Panc1 (cell line): ENCODE data around the gene NPPC. TPM values are rescaled to one million over a fixed set of nuclear protein-coding genes. Genes with fewer than 3 reads are reported as not detected.

ENCODE experiments used
- ATAC-seq: fragments of 200-7000 bp; cut with Tn5 transposase; 2 replicates; pipeline ENCODE4 v1.9.1; 2020; ENCODE audit warnings: mild to moderate bottlenecking, moderate library complexity
- BruUV-seq: library from RNA; stranded (reverse); fragments of 400-500 nt; replicated peaks from 2 replicates; lab custom pipeline; 2021; lab: Mats Ljungman, UMichigan
- CTCF ChIA-PET: fragments of 300-600 bp; sonication (Branson Sonifier 250); formaldehyde crosslinking; loops from one replicate; lab custom pipeline; 2022; ENCODE audit warnings: antibody characterized with exemption; lab: Charles Lee
- POLR2A ChIA-PET: fragments of 300-600 bp; sonication (Branson Sonifier 250); formaldehyde crosslinking; loops from one replicate; lab custom pipeline; 2022; ENCODE audit warnings: antibody characterized with exemption; lab: Charles Lee
- DNase-seq: peaks from one replicate; pipeline ENCODE4 v3.0.0-alpha.2; 2010; ENCODE audit warnings: low read depth, low spot score
- H3K27ac ChIP-seq: 2 replicates; pipeline ENCODE4 v1.5.1; 2011; ENCODE audit warnings: mild to moderate bottlenecking, low read length, inconsistent platforms
- H3K27me3 ChIP-seq: fragments of 200-500 bp; sonication (Bioruptor generic); 2 replicates; pipeline ENCODE4 v1.6.0; 2014; ENCODE audit warnings: low read length, inconsistent platforms; ENCODE audit not compliant: control insufficient read depth, insufficient read depth
- H3K36me3 ChIP-seq: fragments of 200-500 bp; sonication (Bioruptor generic); 2 replicates; pipeline ENCODE4 v1.5.1; 2014; ENCODE audit warnings: inconsistent platforms, mild to moderate bottlenecking, low read length, moderate library complexity; ENCODE audit not compliant: control insufficient read depth, insufficient read depth
- H3K4me1 ChIP-seq: 2 replicates; pipeline ENCODE4 v1.5.1; 2011; ENCODE audit warnings: inconsistent platforms, mild to moderate bottlenecking, low read length, moderate library complexity; ENCODE audit not compliant: control insufficient read depth, insufficient read depth
- H3K4me3 ChIP-seq, 2 experiments: 2 replicates each; pipeline ENCODE4 v1.5.1; 2011 to 2012; ENCODE audit warnings: low read depth in 2 of 2, low read length in 2 of 2, mild to moderate bottlenecking in 2 of 2, inconsistent platforms in 1 of 2, moderate library complexity in 1 of 2
- H3K9me3 ChIP-seq: fragments of 200-500 bp; sonication (Bioruptor generic); 2 replicates; pipeline ENCODE4 v1.5.1; 2014; ENCODE audit warnings: low read depth, mild to moderate bottlenecking, inconsistent platforms, low read length, moderate library complexity; ENCODE audit not compliant: control insufficient read depth, insufficient read depth
- POLR2AphosphoS5 ChIP-seq: IDR thresholded peaks from 2 replicates; pipeline ENCODE4 v1.6.1; 2012; ENCODE audit warnings: mild to moderate bottlenecking, low read depth, low read length, moderate library complexity
- SIN3A ChIP-seq: IDR thresholded peaks from 2 replicates; pipeline ENCODE4 v1.6.1; 2012; ENCODE audit warnings: low read depth, mild to moderate bottlenecking, low read length, moderate library complexity, borderline replicate concordance; ENCODE audit not compliant: insufficient read depth
- TCF7L2 ChIP-seq: IDR thresholded peaks from 2 replicates; pipeline ENCODE4 v1.6.1; 2011; ENCODE audit warnings: mild to moderate bottlenecking, low read depth, low read length, inconsistent platforms
- in situ Hi-C: cut with HindIII; loops from 2 replicates; pipeline ENCODE4 v1.10.0; 2016; ENCODE audit warnings: low sequenced_read_pairs, low pct_unique_long_range_greater_than_20kb
- intact Hi-C: fragments of 100-400 bp; cut with micrococcal nuclease; formaldehyde crosslinking; loops from one replicate; pipeline ENCODE4 v1.10.0; 2022; ENCODE audit not compliant: unreplicated experiment
- total RNA-seq: library from RNA; stranded (reverse); gene quantifications from one replicate; pipeline ENCODE4 v1.2.1, GENCODE V29; 2021; ENCODE audit not compliant: unreplicated experiment
- TF ChIP-seq, protein P1 (sequence below): fragments of 450-650 bp; IDR thresholded peaks from 2 replicates; pipeline ENCODE4 v1.5.1; 2017; ENCODE audit warnings: mild to moderate bottlenecking
- TF ChIP-seq, protein P2 (sequence below), 2 experiments: IDR thresholded peaks; 2 replicates each; pipeline ENCODE4 v1.6.1; 2011 to 2012; ENCODE audit warnings: low read depth in 2 of 2, control low read depth in 1 of 2, low read length in 1 of 2, mild to moderate bottlenecking in 1 of 2, moderate library complexity in 1 of 2; ENCODE audit not compliant: insufficient read depth in 1 of 2

Gene NPPC
- total RNA-seq, 1 experiment from 2014 or later = 1.1 TPM

DNA sequence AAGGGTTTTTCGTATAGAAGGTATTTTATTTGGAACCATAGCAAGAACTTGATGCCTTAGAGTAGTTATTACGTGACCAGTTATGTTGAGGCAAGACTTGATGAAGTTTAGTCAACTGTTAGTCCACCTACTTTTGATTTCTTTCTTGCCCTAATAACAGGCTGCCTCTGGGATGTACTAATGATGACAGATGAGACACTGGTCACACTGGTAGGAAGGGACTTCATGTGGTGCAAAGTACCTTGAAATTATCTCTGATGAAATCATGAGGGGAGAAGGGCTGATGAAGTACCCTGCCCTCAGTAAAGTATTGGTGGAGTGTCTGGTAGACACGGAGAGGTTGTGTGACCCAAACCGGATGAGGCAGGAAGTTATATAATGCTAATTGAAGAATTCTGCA lies 40.7 kb upstream of the NPPC start:
- ATAC-seq (no peak), DNase-seq (no peak)
- Histone ChIP-seq H3K36me3 (no peaks in the 10 kb centered on the region), H3K27me3 (no peaks in the 10 kb centered on the region), H3K4me3 (no peak overlapping the region), H3K27ac (no peak overlapping the region), H3K9me3 (no peaks in the 10 kb centered on the region), H3K4me1 (no peaks in the 10 kb centered on the region)
- BruUV-seq = no TSS peak
- no peak for TF ChIP-seq POLR2AphosphoS5
- intact Hi-C loops (no loop called here), in situ Hi-C loops (no loop called here)
- POLR2A ChIA-PET = no interaction called here
- CTCF ChIA-PET = no interaction called here

- CTCF ChIA-PET = no interaction called here
- intact Hi-C loops = no loop called here
- TF ChIP-seq, protein P1, sequence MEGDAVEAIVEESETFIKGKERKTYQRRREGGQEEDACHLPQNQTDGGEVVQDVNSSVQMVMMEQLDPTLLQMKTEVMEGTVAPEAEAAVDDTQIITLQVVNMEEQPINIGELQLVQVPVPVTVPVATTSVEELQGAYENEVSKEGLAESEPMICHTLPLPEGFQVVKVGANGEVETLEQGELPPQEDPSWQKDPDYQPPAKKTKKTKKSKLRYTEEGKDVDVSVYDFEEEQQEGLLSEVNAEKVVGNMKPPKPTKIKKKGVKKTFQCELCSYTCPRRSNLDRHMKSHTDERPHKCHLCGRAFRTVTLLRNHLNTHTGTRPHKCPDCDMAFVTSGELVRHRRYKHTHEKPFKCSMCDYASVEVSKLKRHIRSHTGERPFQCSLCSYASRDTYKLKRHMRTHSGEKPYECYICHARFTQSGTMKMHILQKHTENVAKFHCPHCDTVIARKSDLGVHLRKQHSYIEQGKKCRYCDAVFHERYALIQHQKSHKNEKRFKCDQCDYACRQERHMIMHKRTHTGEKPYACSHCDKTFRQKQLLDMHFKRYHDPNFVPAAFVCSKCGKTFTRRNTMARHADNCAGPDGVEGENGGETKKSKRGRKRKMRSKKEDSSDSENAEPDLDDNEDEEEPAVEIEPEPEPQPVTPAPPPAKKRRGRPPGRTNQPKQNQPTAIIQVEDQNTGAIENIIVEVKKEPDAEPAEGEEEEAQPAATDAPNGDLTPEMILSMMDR = no peak
- TF ChIP-seq POLR2AphosphoS5 = no peak
- POLR2A ChIA-PET = no interaction called here
- no peaks in the 10 kb centered on the region for H3K27me3 ChIP-seq
- H3K27ac ChIP-seq = no peak overlapping the region
- H3K9me3 ChIP-seq = no peaks in the 10 kb centered on the region
- no peak overlapping the region for H3K4me3 ChIP-seq
- H3K4me1 ChIP-seq = peaks cover 4% of the 10 kb centered on the region; the same call in 1 of the 2 replicates
- in situ Hi-C loops = no loop called here
- BruUV-seq = no TSS peak
- no peak for ATAC-seq
- no peak for DNase-seq
- H3K36me3 ChIP-seq = no peaks in the 10 kb centered on the region
Measured at GRCh38 chr2:231965102-231965501, 38.9 kb upstream of the NPPC start.

GRCh38 chr2:231961349-231962166 lies 35.4 kb upstream of the NPPC start, which contains the start of gene DIS3L2:
TSS of gene DIS3L2 (plus strand) at chr2:231961713. CDS start at chr2:232014928, 53,215 bp downstream.
- BruUV-seq = no TSS peak
- H3K27ac ChIP-seq = peak within 1 kb of the TSS; percentile 92
- CTCF ChIA-PET = no interaction called here
- POLR2A ChIA-PET = interaction anchor here (0.6 kb wide), 3 partner anchors 29 to 577 kb away, joined by 4 to 19 read pairs (median 11); no protein-coding TSS in a partner anchor
- H3K9me3 ChIP-seq = no peaks in the 10 kb centered on the region
- no peak for DNase-seq
- TF ChIP-seq TCF7L2 (peak; percentile 64; the same call in 1 of the 2 replicates), POLR2AphosphoS5 (peak; percentile 85), SIN3A (peak; percentile 86; the same call in 1 of the 2 replicates)
- TF ChIP-seq, protein P1 = no peak
- TF ChIP-seq, protein P2, sequence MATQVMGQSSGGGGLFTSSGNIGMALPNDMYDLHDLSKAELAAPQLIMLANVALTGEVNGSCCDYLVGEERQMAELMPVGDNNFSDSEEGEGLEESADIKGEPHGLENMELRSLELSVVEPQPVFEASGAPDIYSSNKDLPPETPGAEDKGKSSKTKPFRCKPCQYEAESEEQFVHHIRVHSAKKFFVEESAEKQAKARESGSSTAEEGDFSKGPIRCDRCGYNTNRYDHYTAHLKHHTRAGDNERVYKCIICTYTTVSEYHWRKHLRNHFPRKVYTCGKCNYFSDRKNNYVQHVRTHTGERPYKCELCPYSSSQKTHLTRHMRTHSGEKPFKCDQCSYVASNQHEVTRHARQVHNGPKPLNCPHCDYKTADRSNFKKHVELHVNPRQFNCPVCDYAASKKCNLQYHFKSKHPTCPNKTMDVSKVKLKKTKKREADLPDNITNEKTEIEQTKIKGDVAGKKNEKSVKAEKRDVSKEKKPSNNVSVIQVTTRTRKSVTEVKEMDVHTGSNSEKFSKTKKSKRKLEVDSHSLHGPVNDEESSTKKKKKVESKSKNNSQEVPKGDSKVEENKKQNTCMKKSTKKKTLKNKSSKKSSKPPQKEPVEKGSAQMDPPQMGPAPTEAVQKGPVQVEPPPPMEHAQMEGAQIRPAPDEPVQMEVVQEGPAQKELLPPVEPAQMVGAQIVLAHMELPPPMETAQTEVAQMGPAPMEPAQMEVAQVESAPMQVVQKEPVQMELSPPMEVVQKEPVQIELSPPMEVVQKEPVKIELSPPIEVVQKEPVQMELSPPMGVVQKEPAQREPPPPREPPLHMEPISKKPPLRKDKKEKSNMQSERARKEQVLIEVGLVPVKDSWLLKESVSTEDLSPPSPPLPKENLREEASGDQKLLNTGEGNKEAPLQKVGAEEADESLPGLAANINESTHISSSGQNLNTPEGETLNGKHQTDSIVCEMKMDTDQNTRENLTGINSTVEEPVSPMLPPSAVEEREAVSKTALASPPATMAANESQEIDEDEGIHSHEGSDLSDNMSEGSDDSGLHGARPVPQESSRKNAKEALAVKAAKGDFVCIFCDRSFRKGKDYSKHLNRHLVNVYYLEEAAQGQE (IDR thresholded peaks at IDR 0.05; ENCODE audit: insufficient read depth in 1 of 2, low read depth in 2 of 2, low read length in 1 of 2) = no peak
- peak; percentile 99 for ATAC-seq
- in situ Hi-C loops (no loop called here), intact Hi-C loops (no loop called here)
- peak within 1 kb of the TSS; percentile 87 to 98 for H3K4me3 ChIP-seq
- H3K36me3 ChIP-seq = no peaks in the 10 kb centered on the region
- H3K4me1 ChIP-seq = peaks cover 4% of the 10 kb centered on the region; the same call in 1 of the 2 replicates
- no peaks in the 10 kb centered on the region for H3K27me3 ChIP-seq
